Ascending aorta (tissue), 2 donors: ENCODE data around the gene HMX3. TPM values are rescaled to one million over a fixed set of nuclear protein-coding genes. Genes with fewer than 3 reads are reported as not detected.

ENCODE experiments used
- DNase-seq, 2 donors: peaks; one replicate each; pipeline ENCODE4 v3.0.0-alpha.2; 2019; ENCODE audit warnings: low spot score in 2 of 2
- H3K27ac ChIP-seq, 2 donors: fragments of 200-600 bp; sonication (generic); one replicate each; pipeline ENCODE4 v1.5.1; 2016 to 2017; ENCODE audit warnings: mild to moderate bottlenecking in 1 of 2
- H3K27me3 ChIP-seq: fragments of 200-600 bp; sonication (generic); one replicate; pipeline ENCODE4 v1.5.1; 2017
- H3K36me3 ChIP-seq, 2 donors: fragments of 200-600 bp; sonication (generic); one replicate each; pipeline ENCODE4 v1.5.1; 2016
- H3K4me1 ChIP-seq, 2 donors: fragments of 200-600 bp; sonication (generic); one replicate each; pipeline ENCODE4 v1.5.1; 2016 to 2017; ENCODE audit warnings: mild to moderate bottlenecking in 1 of 2
- H3K4me3 ChIP-seq, 2 donors: fragments of 200-600 bp; sonication (generic); one replicate each; pipeline ENCODE4 v1.5.1; 2016 to 2017; ENCODE audit warnings: mild to moderate bottlenecking in 1 of 2
- H3K9me3 ChIP-seq, 2 donors: fragments of 200-600 bp; sonication (generic); one replicate each; pipeline ENCODE4 v1.5.1; 2016
- intact Hi-C: fragments of 100-400 bp; cut with DNase I; formaldehyde crosslinking; loops from one replicate; pipeline ENCODE4 v1.15.1; 2023
- total RNA-seq: library from RNA; depleted of rRNA; stranded (reverse); fragments of >200 nt; gene quantifications from one replicate; pipeline ENCODE4 v1.1.0, GENCODE V29; 2016
- TF ChIP-seq, protein P1 (sequence below), 3 experiments: fragments of 200-600 bp in 2 of 3; fragments of 450-650 bp in 1 of 3; sonication (generic) in 2 of 3; IDR thresholded peaks; one replicate each; pipeline ENCODE4 v1.5.1; 2016 to 2019; ENCODE audit warnings: antibody characterized with exemption in 3 of 3, mild to moderate bottlenecking in 1 of 3, moderate library complexity in 1 of 3

Gene HMX3
- total RNA-seq, 1 donor from 2014 or later: not detected

GRCh38 chr10:123180101-123181090, 44.6 kb downstream of the HMX3 start:
- Histone ChIP-seq H3K4me1 (no peaks in the 10 kb centered on the region), H3K36me3 (peaks cover 0 to 15% of the 10 kb centered on the region in 2 donors), H3K27ac (no peak overlapping the region), H3K4me3 (no peak overlapping the region), H3K9me3 (peaks cover 0 to 30% of the 10 kb centered on the region in 2 donors), H3K27me3 (no peaks in the 10 kb centered on the region)
- TF ChIP-seq, protein P1, sequence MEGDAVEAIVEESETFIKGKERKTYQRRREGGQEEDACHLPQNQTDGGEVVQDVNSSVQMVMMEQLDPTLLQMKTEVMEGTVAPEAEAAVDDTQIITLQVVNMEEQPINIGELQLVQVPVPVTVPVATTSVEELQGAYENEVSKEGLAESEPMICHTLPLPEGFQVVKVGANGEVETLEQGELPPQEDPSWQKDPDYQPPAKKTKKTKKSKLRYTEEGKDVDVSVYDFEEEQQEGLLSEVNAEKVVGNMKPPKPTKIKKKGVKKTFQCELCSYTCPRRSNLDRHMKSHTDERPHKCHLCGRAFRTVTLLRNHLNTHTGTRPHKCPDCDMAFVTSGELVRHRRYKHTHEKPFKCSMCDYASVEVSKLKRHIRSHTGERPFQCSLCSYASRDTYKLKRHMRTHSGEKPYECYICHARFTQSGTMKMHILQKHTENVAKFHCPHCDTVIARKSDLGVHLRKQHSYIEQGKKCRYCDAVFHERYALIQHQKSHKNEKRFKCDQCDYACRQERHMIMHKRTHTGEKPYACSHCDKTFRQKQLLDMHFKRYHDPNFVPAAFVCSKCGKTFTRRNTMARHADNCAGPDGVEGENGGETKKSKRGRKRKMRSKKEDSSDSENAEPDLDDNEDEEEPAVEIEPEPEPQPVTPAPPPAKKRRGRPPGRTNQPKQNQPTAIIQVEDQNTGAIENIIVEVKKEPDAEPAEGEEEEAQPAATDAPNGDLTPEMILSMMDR (IDR thresholded peaks at IDR 0.05): no peak
- intact Hi-C loops: no loop called here
- DNase-seq: no peak

GRCh38 chr10:123183724-123184123, 48.0 kb downstream of the HMX3 start:
- Histone ChIP-seq H3K4me3 (no peak overlapping the region), H3K4me1 (no peaks in the 10 kb centered on the region), H3K27ac (no peak overlapping the region), H3K36me3 (peaks cover 0 to 20% of the 10 kb centered on the region in 2 donors), H3K9me3 (peaks cover 0 to 36% of the 10 kb centered on the region in 2 donors), H3K27me3 (no peaks in the 10 kb centered on the region)
- intact Hi-C loops: no loop called here
- TF ChIP-seq, protein P1 (IDR thresholded peaks at IDR 0.05): no peak
- DNase-seq: no peak

GRCh38 chr10:123187781-123188180, 52.0 kb downstream of the HMX3 start:
- intact Hi-C loops: no loop called here
- Histone ChIP-seq H3K9me3 (peaks cover 0 to 31% of the 10 kb centered on the region in 2 donors), H3K36me3 (peaks cover 4 to 24% of the 10 kb centered on the region in 2 donors), H3K27ac (no peak overlapping the region), H3K4me3 (no peak overlapping the region), H3K27me3 (no peaks in the 10 kb centered on the region), H3K4me1 (no peaks in the 10 kb centered on the region)
- DNase-seq: no peak
- TF ChIP-seq, protein P1 (IDR thresholded peaks at IDR 0.05): no peak

Other genes starting within 250 kb of the HMX3 start
- not detected for gene FAM24A, start 225.4 kb upstream of the HMX3 start, total RNA-seq
- 1.3 TPM for gene C10orf88, start 181.7 kb upstream of the HMX3 start, total RNA-seq
- not detected for gene PSTK, start 155.6 kb upstream of the HMX3 start, total RNA-seq
- 4.3 TPM for gene IKZF5, start 127.2 kb upstream of the HMX3 start, total RNA-seq
- gene ACADSB, start 127.0 kb upstream of the HMX3 start, total RNA-seq: 1.8 TPM
- not detected for gene HMX2, start 12.2 kb downstream of the HMX3 start, total RNA-seq
- gene BUB3, start 18.4 kb downstream of the HMX3 start, total RNA-seq: 12.2 TPM